Urothelium cell line (cell line): ENCODE results near the gene PTPRK.

ENCODE experiments used
- DNase-seq: peaks from one replicate; pipeline ENCODE4 v3.0.0; 2011; ENCODE audit warnings: low spot score, mixed read lengths
- FAIRE-seq: peaks from 2 replicates; lab custom pipeline; 2011; peaks lifted over from hg19 to GRCh38; lab: Jason Lieb, UNC

Gene PTPRK

DNA sequence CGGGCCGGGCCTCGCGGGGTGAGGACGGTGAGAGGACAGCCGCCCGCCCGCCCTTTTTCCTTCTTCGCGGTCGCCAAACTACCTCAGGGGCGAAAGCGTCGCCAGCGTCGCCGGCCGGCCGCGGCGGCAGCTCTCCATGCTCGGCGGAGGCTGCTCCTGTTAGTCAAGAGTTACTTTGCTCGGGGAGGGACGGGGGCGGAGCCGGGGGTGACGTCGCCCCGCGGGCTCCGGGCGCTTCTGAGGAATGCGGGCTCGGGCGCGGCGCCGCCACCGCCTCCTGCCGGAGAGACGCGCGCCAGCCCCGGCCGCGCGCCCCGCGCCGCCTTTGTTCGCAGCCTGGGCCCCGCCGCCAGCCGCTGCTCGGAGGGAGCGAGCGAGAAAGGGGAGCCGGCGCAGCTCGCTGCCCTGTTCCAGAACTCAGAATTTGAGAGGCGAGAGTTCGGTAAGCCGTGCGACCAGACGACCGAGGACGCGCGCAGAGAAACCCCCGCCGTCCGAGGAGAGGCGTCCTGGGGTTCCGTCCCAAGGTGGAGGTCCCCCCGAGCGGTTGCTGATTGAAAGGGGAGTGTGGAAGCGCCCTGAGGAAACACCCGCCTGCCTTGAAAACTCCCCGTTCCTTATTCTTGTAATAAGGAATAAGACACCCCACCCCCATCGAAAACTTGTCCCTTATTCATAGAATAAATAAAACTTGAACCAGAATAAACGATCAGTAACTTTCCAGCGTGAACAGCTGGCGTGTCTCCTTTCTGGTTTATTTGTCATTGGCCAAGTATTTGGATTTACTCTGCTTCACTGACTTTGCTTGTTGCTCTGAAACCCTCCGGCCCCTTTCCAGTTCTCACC is at the start of gene PTPRK:
Gene PTPRK (minus strand): TSS at position 164 of the 846 bp plus-strand sequence. CDS start 241 bp downstream, outside the sequence.
- FAIRE-seq (no peak), DNase-seq (peak; percentile 93)

DNA sequence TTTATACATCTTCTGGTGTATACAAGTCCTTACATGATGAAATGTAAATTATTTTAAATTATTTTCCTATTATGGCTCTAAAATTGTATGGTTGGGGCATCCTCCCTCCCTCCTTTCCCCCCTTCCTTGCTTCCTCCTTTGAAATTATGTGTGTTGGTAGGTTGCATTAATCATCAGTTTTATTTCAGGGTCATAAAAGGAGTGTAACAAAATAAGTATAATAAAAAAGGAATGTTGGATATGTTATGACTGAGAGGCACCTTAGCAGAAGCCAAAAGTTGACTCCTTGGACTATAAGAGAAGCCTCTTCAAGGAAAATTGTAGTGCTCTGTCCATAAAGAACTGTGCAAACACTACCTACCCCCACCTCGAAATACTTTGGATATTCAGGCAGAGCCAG is 46.6 kb upstream of the PTPRK start:
- DNase-seq = peak; percentile 12
- no peak for FAIRE-seq

DNA sequence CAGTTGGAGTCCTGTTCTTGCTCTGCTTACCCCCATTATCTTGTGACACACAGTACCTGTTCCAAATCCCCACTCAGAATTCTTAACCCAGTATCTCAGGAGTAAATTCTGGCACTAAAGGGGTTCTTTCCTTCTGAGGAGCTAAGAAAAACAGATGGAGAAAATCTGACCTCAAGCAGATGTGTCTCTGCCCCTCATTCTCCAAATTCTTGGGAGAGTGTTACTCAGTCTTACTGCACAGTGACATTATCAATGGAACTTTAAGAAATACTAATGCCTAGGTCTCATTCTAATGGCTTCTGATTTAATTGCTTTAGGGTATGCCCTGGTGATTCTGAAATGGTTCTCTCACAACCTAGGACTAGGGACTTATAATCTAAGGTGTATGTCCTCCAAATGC is 40.6 kb upstream of the PTPRK start:
- FAIRE-seq (no peak), DNase-seq (no peak)

DNA sequence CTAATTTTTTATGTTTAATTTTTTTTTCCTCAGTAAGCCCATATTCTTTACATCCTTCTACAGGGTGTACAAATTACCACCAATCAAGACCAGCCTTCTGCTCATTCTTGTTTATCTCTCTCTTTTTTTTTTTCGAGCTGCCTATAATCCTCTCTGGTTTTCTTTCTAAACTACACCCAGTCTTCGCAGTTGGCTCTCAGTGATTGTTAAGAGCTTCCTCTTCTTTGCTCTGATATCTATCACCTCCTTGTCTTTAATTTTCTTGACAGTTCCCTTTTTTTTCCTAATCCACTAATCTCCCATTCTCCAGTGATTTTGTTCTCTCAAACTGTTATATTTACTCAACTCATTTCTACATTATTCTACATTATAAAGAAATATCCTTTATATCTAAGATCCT is 38.5 kb upstream of the PTPRK start:
- FAIRE-seq (no peak), DNase-seq (no peak)

DNA sequence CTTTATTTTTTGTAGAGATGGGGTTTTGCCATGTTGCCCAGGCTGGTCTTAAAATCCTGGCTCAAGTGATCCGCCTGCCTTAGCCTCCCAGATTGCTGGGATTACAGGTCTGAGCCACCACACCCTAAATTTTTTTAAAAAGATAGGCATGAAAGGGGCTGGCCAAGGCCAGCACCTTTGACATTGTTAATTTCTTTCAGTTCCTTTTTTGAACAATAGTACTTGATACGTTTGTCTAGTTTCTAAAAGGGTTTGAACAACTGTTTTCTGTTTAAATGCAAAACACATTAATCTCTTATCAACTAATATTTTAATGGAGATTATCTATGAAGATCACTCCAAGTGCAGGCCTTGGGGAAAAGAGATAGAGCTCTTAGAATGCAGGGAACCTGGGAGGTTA is 37.6 kb upstream of the PTPRK start:
- DNase-seq (no peak), FAIRE-seq (no peak)

DNA sequence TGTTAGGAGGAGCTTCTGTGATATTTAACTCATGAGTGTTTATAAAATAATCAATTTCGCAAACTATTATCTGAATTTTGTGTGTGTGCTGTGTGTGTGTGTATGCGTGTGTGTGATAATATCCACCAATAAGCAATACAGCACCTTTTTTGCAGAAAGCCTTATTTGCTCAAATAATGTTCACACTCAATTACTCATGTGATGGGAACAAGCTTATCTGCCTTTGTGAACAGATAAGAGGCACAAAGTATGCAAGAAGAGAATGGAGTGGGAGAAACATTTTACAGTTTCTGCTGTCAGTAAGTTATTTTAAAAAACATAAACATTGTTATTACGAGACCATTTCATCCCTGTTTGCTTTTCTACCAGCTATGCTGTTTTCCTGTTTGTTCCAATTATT is 36.7 kb upstream of the PTPRK start:
- FAIRE-seq (peak; percentile 27), DNase-seq (no peak)

DNA sequence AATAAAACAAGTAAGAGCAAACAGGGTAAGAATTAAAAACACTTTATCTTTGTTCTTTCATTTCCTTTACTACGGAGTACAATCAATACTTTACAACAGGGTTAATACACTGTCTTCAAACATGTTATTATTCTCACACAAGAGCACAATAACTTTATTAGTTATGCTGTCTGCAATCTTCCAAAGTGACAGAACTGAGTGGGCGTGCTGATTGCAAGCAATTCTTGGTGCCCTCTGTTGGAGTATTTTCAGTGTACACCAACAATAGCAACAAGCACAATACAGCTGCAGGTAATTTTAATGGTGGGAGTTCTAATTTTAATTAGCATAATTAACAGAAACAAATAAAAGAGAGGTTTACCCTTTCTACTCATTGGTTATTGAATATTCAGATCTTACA is 33.9 kb upstream of the PTPRK start:
- no peak for DNase-seq
- no peak for FAIRE-seq

DNA sequence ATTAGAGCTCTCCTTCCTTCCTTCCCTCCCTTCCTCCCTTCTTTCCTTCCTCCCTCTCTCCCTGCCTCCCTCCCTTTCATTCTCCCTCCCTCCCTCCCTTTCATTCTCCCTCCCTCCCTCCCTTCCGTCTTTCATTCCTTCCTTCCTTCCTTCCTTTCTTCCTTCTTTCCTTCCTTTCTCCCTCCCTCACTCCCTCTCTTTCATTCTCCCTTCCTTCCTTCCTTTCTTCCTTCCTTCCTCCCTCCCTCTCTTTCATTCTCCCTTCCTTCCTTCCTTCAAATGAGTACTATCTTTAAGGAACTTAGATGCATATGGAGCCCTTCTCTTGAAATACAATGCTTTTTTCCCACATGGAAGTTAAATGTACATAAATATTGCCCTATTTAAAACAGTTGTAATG is 20.9 kb upstream of the PTPRK start:
- DNase-seq (no peak), FAIRE-seq (no peak)

DNA sequence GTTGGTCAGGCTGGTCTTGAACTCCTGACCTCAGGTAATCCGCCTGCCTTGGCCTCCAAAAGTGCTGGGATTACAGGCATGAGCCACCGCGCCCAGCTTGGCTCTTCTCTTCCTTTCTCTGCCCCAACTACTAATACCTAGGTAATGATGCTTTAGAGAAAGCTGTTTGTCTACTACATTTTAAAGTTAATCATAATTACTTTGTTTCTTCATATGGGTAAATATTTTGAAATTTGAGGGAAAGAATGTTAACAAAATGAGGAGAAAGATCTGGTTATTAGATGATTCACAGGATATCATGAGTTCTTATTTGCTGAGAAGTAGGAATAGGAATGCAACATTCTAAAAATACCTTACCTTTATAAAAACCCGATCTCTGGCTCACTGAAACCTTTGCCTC is 18.4 kb upstream of the PTPRK start:
- FAIRE-seq = no peak
- DNase-seq = no peak

DNA sequence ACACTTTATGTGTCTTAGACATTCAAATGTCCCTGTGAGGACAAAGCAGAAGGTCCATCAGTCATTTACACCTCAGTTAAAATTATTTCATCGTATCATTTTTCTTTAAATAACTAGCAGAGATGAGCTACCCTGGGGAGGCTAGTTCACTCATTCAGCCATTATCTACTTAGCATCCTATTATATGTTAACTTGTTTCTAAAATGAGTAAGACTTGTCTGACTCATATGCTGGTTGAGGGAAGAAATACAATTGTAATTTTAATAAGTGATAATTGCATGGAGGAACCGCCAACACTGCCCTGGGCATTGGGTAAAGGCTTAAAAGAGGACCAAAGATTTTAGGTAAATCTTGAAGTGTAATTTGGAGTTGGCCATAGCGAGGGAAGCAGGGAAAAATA is 12.4 kb upstream of the PTPRK start:
- no peak for FAIRE-seq
- DNase-seq = no peak

DNA sequence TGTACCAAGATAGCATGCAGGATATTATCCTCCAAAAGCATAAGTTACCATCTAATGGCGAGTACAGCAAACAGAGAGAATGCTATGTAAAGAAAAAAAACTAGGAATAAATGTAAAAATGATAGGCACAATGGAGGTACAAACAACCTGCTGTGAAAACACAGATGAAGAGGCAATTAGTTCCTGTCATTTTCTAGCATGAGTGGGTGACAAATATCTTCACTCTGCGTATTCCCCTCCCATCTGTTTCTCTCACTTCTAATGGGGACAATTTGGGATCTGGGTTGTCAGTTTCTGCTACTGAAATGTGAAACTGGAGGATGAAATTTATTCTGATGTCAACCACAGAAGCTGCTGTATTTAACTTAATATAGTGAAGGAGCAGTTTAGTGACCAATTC is 11.7 kb upstream of the PTPRK start:
- FAIRE-seq (no peak), DNase-seq (no peak)

DNA sequence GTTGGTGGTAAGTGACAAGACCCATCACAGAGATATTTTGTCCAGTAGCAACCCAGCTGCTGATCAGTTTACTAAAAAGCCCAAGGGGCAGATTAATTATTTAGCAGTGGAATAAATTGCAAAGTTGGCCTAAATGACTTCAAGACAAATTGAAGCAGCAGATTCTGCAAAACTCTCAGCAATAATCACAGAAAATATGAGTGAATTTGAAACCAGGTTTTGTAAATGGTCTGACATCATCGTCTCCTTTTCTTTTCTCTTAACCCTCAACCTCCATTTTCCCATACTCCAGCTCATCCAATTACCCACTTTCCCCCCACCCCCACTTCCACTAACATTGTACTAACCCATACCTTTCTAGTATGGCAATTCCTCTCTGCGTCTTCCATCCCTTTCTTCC is 11.3 kb upstream of the PTPRK start:
- DNase-seq = no peak
- FAIRE-seq = no peak

DNA sequence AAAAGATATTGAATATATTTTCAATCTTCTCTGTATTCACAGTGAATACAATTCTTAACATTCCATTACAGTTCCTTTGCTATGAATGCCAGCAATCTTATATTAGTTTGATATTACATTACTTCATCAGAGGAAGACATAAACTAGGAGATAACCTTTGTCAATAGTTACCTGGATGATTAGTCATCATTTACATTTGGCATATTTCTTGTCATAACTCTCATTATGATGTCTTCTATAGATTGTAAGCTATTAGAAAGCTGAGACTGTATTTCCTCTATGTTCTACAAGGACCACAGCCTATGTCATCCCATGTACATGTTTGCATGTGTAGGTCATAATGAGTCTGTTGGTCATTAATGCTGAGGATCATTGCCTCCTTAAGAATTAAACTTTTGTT is 7.8 kb upstream of the PTPRK start:
- FAIRE-seq (no peak), DNase-seq (no peak)

DNA sequence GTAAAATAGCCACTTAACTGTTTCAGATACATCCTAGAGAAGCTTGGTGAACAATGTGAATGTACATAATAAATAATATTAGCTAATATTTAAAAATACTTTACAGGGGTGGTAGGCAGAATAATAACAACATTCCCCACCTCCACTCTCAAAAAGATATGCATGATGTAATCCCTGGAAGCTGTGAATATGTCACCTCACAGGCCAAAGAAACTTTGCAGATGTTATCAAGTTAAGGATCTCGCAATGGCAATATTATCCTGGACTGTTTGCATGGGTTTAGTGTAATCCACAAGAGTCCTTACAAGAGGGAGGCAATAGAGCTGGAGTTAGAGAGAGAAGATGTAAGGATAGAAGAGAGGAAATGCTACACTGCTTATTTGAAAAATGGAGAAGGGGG is 7.0 kb upstream of the PTPRK start:
- DNase-seq = no peak
- no peak for FAIRE-seq

DNA sequence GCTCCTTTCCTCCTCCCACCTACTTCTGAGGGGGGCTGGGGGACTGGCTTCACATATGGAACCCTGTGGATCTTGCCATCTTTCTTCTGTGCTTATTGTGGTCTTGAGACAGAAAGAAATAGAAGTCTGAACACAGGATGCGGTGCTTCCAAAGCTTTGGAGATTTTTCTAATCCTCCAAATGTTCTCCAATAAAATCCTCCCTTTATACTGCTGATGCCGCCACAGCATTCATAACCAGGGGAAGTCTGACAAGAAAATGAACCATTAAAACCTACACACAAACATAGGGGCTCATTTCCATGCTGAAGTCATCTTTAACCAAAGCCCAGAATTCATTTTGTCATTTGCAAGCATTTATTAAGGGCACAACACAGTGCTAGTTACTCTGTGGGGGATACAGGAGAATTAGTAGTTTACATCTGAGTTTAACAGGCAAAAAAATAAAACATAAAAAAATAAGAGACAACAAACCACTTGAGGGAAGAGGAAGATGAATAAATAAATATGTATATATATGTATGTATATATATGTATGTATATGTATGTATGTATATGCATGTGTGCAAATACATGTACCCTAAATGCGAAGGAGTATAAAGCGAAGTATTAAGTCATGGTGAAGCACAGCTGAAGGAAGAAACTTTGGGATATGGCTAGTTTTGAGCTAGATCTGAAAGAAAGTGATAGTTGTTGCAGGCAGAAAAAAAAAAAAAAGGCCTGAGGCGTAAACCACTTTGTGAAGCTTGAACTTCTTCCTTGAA is 5.9 kb upstream of the PTPRK start:
- FAIRE-seq (no peak), DNase-seq (no peak)

DNA sequence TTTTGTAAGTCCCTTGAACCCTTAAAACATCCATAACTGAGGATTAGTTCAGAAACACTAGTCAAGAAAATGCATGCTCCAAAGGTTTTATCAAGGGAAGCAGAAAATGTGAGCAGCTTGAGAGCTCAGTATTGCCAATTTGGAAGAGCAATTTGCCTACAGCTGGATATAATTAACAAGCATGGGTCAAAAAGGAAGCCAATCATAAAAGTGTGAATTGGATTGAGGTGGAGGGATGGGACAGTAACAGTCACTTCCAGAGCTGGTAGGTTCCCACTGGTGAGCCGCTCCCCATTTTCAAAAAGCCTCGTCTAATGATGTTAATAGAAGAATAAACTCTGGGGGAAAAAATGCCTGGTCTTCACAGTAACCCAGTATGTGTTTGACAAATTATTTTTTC is 5.0 kb upstream of the PTPRK start:
- DNase-seq = no peak
- FAIRE-seq = no peak

DNA sequence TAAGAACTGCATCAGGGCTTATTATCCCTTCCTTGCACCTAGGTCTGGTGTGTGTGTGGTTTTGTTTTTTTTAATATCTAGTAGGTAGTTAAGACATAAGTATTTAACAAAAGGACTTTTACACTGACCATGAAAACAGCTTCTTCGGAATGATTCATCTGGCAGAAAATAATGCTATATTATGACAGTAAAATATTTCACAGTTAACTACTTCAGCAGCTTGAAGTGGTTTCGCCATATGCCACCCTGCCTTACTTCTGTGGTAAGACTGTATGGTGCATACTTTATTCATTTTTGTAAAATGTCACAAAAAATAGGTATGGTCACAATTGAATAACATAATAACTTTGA is 858 bp upstream of the PTPRK start:
- FAIRE-seq = no peak
- DNase-seq = no peak

DNA sequence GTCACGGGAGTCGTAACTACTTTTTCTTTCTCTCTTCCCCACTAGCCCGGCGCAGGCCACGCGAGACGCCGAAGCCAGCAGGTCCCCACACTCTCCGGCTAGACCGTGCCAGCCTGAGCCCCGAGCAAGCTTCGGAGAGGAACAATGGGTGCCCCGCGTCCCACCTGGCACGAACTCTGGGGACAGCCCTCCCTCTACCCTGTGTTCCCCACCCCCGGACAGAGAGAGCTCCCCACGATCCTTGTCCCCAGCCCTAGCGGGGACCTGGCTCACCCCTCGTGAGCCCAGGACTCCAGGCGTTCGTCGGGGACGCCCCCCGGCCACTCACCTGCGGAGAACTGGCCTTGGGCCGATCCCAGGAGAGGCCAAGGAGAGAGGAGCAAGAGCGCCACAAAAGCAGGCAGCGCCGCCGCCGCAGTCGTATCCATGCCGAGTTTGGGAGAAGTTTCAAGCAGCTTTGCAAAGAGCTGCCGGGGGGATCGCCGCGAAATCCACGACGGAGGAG is 416 bp downstream of the PTPRK start:
- DNase-seq = peak; percentile 47
- FAIRE-seq = no peak

DNA sequence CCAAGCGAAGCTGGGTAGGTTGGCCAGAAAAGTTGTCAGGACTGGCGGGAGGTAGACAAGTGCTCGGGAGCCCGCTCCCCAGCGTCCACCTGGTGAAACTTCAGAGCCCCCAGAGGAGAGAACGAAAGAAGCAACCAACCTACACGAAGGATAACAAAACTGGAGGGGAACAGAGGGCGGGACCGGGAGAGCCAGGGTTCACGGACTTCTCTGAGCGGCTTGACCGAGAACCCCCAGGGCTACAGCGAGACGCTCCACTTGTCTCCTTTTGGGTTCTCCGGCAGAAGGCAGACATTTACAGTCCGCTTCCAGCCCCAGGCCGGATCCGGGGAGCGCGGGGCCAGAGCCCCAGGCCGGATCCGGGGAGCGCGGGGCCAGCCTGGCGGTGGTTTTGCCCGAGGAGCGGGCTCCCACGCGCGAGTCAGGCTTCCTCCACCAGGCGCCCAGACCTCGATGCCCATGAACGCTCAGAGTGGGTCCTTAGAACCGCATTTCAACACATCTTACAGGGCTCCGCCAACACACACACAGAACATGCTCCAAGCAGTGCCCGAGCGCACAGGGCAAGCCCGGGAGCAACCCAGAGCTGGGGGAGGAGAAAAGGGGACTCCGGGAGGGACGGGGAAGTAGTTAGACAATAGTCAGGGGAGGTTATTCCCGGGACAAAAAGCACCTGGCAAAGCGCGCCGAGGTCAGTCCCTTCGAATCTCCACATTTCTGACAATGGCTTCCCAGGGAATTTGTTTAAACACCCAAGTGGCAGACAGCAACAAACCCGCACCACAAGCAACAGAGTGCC is 1.1 kb downstream of the PTPRK start:
- no peak for FAIRE-seq

DNA sequence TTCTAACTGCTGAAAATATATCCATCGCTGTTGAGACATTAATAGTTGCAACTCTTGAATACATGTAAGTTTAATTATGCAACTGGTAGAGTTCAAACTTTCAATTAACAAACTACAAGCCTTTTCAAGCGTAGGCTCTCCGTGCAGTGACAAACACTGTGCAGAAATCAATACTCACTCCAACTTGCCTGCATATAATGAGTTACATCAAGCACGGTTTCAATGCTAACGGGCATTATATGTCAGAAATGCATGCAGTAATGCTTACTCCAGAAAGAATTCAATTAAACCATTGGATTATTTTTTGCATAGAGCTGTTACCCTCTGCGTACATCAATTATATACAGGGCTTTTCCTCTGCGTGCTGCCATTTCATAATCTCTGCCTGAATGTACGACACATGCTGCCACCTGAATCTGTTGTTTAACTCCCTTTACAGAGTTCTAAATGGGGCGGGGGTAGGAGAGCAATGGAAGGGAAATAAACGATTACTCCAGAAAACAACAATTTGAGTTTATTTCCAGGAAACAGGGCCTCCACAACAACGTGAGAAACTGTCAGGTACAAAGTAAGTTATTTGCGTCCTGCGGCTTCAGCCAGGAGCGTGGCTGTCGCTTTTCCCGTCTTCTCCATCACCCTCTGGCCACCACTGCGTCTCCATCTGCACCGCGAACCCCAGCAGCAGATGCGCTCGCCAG is 1.8 kb downstream of the PTPRK start:
- FAIRE-seq (peak; percentile 17), DNase-seq (no peak)

More for the DNA sequence above, 1.1 kb downstream of the PTPRK start:
- DNase-seq = peak; percentile 65

DNA sequence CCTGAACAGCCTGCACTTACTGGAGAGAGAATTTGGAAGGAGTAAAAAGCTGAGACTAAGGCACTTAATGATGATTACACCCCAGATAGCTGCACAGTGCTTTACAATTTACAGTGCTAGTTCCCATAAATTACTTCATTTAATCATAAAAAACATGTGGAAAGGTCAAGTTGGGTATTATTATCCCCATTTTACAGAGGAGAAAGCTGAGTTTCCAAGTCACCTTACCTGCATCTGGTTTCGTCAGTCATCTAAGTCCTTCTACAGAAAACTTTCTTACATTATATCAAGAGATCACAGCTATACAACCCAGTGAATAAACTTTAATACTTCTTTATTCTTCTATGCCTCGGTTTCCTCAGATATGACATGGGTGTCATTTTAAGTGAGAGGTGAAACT is 3.3 kb downstream of the PTPRK start:
- DNase-seq (no peak), FAIRE-seq (no peak)
